Measurements from ENCODE around the gene CTCF.

DNA sequence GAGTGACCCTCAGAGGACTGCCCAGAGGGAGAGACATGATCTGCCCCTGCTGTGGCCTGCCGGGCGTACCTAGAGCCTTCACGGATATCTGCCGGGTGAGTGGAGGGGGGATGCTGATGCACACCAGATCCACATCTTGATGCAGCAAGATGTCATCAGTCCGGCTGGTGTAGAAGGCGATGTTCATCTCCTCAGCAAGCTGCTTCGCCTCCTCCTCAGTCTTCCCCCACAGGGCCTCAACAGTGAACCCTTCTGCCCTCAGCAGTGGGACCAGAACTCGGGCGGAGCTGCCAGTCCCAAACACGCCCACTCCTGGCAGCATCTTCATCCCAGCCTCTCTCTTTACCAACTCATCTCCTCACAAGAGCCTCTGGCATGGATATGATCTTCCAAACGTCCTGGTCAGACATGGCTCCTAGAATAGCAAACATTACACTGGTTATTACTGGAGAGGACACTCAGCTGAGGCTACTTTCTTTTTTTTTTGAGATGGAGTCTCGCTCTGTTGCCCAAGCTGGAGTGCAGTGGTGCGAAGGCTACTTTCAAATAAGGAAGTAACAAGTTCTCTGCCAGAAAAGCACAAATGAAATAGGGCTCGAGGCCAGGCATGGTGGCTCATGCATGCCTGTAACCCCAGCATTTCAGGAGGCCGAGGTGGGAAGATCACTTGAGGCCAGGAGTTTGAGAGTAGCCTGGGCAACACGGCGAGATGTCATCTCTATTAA, 123.2 kb downstream of the CTCF start:
- TF ChIP-seq, protein P1, sequence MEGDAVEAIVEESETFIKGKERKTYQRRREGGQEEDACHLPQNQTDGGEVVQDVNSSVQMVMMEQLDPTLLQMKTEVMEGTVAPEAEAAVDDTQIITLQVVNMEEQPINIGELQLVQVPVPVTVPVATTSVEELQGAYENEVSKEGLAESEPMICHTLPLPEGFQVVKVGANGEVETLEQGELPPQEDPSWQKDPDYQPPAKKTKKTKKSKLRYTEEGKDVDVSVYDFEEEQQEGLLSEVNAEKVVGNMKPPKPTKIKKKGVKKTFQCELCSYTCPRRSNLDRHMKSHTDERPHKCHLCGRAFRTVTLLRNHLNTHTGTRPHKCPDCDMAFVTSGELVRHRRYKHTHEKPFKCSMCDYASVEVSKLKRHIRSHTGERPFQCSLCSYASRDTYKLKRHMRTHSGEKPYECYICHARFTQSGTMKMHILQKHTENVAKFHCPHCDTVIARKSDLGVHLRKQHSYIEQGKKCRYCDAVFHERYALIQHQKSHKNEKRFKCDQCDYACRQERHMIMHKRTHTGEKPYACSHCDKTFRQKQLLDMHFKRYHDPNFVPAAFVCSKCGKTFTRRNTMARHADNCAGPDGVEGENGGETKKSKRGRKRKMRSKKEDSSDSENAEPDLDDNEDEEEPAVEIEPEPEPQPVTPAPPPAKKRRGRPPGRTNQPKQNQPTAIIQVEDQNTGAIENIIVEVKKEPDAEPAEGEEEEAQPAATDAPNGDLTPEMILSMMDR (IDR thresholded peaks at IDR 0.05) = no peak
- no peak for TF ChIP-seq POLR2A (IDR thresholded peaks at IDR 0.05)
